GM19455 (cell line): Measurements from ENCODE around the gene FOXP1.

ENCODE experiments used
- ATAC-seq: cut with Tn5 transposase; IDR thresholded peaks from one replicate; pipeline ENCODE4 v1.9.1; 2021; ENCODE audit not compliant: unreplicated experiment

Gene FOXP1

DNA sequence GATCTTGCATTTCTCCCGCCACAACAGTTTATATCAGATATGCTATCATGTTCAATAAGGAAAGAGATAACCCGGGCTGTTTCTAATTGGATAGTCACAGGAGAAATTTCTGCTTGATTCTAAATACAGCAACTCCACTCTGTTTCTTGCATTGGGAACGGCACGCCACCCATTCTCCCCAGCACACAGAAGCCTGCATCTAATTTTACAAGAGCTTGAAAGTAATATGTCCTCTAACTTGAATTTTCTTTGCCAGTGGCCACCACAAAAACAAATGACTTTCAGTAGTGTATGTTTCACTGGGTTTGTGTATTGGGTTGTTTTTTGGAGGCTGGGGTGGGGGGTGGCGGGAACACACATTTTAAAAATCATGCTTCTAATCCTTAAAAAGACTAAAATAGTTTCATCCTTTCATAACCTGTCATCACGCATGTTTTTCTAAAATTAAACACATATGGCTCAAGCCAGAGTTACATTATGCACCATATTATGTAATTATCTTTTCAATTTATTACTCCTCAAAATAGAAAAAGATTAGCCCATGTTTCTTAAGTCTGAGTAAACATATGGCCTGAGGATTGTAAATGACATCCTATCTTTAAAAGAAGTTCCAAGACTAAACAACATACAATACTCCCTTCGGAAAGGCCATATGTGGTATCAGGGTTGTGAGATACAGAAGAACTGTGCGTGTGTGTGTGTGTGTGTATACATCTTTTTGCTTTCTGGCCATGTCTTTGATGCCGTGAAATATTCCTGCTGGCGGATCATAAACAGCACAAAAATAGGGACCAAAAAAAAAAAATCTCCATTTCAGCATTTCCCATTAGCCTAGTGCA is 176.3 kb downstream of the FOXP1 start:
- no peak for ATAC-seq

DNA sequence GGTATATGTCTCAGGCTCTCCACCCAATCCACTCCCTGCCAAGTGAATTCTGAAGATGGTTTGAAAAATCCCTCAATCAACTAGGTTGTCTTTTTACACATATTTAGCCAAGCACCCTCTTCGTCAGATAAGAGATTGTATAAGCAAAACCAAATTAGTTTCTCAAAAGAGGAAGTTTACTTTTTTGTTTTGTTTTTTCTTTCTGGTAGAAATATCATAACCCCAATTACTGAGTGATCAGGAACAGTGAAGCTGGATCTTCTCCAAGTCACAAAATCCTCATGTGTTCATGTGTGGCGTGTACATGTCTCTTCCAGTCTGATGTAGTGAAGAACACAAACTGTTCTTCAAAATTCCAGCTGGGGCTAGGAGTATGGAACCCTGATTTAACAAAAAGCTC is 180.6 kb downstream of the FOXP1 start:
- no peak for ATAC-seq

- ATAC-seq = no peak
These were observed 181.2 kb downstream of the FOXP1 start for GRCh38 chr3:71402280-71402679.

GRCh38 chr3:71401695-71402231 is 181.8 kb downstream of the FOXP1 start:
- no peak for ATAC-seq

DNA sequence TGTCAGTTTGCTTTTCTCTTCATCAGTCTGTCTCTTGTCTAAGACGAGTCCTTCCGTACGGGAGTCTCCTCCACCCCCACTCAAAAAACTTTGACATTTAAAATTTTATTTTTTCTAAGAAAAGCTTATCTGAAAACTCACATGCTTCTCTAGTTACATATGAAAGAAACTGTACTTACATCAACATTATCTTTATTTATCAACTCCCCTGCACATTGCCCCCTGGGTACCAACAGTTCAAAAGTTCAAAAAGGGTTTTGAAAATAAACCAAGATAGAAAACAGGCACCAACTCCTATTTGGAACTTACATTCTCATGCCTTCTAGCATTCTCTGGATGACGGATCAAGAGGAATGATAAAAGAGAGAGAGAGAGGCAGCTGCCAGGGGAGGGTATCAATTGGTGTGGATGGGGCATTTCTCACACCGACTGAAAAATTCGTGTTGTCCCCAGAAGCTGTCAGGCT is 182.5 kb downstream of the FOXP1 start:
- no peak for ATAC-seq

DNA sequence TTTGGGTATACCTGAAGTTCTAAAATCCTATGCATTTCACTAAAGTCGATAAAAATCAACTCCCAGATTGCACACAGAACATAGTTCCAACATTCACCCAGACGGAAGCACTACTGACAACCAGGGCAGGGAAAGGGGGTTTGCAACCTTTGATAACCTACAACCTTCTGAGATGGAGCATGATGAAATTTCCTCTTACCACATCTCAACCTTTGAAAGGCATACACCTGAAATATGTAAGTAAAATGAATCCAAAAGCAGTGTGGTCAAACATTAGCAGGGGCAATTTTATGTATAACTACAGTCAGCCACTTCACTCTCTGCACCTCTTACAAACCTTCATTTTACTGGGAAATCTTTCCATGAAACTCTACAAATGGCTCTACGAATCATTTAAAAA is 184.1 kb downstream of the FOXP1 start:
- no peak for ATAC-seq

GRCh38 chr3:71398157-71398836 is 185.2 kb downstream of the FOXP1 start:
- no peak for ATAC-seq

GRCh38 chr3:71397726-71398125 is 185.8 kb downstream of the FOXP1 start:
- ATAC-seq = no peak

GRCh38 chr3:71397046-71397445 is 186.5 kb downstream of the FOXP1 start:
- ATAC-seq = no peak

DNA sequence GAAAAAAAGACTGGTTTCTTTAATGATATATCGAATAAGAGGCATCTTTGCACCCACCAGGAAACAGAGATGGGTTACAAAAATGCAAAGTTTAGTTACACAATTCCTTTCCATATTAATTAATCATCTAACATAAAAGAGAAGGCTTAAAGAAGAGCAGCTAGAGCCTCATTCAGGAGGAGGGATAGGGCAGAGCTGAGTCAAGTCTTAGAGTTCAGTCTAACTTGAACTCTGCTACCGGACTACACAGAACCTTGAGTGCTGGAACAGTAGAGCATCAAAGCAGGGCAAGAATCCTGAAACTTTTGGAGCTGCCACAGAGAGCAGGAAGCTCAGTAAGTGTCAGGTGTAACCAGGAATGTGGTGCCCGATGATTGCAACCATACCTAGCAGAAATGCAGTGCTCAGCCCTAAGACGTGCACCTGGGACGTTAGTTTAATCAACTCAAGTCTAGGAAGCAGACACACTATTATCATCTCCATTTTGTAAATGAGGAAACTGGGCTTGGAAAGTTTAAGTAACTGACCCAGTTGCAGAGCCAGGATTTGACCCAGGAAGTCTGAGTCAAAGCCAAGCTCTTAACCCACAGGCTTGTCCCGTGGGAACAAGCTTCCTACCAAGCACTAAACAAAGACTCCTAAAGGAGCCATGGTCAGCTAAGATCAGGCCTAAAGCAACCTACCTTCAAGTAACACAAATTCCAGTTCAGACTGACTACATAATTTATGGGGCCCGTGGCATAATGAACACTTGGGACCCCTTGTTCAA is 187.4 kb downstream of the FOXP1 start:
- no peak for ATAC-seq

- no peak for ATAC-seq
These were observed 188.1 kb downstream of the FOXP1 start for GRCh38 chr3:71395470-71395869.

DNA sequence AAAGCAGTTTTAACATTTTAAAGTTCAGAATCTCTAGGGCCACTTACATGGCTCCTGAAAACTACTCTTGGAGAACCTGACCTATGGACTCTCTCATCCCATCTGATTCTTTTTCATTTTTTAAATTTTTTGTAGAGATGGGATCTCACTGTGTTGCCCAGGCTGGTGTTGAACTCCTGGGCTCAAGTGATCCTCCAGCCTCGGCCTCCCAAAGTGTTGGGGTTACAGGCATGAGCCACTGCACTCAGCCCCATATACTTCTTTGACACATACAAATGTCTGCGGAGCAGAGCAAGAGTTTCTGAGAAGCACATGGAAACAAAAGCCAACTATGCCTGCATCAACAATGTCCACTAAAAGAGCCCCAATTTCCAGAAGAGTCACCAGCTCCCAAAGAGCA is 189.8 kb downstream of the FOXP1 start:
- ATAC-seq = no peak

GRCh38 chr3:71393093-71393492 is 190.4 kb downstream of the FOXP1 start:
- peak; percentile 37 for ATAC-seq

DNA sequence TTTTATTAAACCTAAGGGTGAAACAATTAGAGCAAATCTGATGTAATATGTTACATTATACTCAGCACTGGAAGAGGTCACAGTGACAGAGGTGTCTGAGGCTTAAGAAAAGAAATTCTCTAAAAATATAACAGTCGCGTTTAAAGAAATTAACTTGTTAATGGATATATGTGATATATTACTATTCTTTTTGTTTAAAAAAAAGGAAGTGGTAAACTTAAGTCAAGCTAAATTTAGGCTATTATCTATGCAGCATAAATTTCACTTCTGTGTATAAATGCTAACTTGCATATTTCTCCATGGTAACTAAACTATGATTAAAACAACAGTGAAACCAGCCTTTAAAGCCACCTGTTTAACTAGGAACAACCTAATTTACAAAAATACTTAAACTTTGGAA is 191.3 kb downstream of the FOXP1 start:
- ATAC-seq = peak; percentile 68

DNA sequence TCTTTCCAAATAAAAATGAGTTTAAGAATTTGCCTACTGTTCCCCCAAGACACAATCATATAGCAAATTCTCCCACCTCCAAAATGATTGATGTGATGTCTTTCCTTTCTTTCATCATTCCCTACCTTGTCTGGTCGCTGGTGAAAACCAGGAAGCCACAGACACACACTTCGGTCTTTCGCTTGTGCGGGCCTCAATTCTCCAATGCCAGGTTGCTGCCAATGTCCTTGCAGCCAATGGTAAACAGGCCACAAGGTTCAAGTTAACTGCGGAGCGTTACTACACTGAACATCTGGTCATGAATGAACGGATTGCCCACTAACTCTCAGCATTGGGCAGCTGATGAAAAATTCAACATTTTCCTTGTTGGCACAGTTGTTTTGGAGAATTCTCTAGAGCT is 192.2 kb downstream of the FOXP1 start:
- ATAC-seq = no peak

- no peak for ATAC-seq
These were observed 193.5 kb downstream of the FOXP1 start for GRCh38 chr3:71389911-71390573.

- no peak for ATAC-seq
These were observed 194.3 kb downstream of the FOXP1 start for GRCh38 chr3:71389191-71389590.

GRCh38 chr3:71388535-71389120 is 194.9 kb downstream of the FOXP1 start:
- no peak for ATAC-seq

DNA sequence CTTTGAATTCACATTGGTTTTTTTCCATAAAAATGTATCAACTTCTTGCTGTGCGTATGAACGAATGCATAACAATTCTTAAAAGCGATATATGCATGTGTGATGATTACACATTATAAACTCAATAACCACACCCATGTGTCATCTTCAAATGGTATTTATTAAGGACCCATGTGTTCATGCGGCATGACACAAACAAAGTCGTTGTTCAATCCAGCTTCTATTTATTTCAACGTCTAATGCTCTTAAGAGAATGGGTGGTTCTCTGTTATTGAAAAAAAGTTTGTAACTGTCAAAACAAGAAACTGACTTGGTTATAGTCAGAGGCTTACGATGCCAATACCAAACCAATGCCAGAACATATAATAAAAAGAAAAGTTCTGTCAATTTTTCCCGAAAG is 195.9 kb downstream of the FOXP1 start:
- no peak for ATAC-seq
